Measurements from ENCODE around the gene FRMD4A.

GRCh38 chr10:13822490-13822889 lies 508.2 kb downstream of the FRMD4A start:
- TF ChIP-seq CTCF (IDR thresholded peaks at IDR 0.05 in 4 of 5, conservative IDR thresholded peaks at IDR 0.05 in 1 of 5) (no peak), POLR2A (IDR thresholded peaks at IDR 0.05) (no peak)
